CD4-positive, alpha-beta T cell (primary cell): ENCODE data around the gene CRYGN. TPM values are rescaled to one million over a fixed set of nuclear protein-coding genes. Genes with fewer than 3 reads are reported as not detected.

Experiments
- ATAC-seq: fragments of 200-7000 bp; cut with Tn5 transposase; one replicate; pipeline ENCODE4 v1.10.0; 2022; ENCODE audit warnings: mild to moderate bottlenecking; ENCODE audit not compliant: poor library complexity
- CTCF ChIA-PET: fragments of 350-600 bp; sonication (Branson Sonifier 250); formaldehyde crosslinking; loops from one replicate; lab custom pipeline; 2021; ENCODE audit warnings: antibody characterized with exemption, inconsistent platforms; lab: Charles Lee
- POLR2A ChIA-PET: fragments of 350-600 bp; sonication (Branson Sonifier 250); formaldehyde crosslinking; loops from one replicate; lab custom pipeline; 2021; ENCODE audit warnings: antibody characterized with exemption, inconsistent platforms; lab: Charles Lee
- DNase-seq, 14 experiments: peaks; one replicate each; pipeline ENCODE4 v3.0.0-alpha.2; 2013 to 2020; ENCODE audit warnings: mixed read lengths in 2 of 14
- H3K27ac ChIP-seq, 2 donors: one replicate each; pipeline versions ENCODE4 v1.5.1 to v1.7.0; 2013; ENCODE audit warnings: low read length in 2 of 2, low read depth in 1 of 2, mild to moderate bottlenecking in 1 of 2
- H3K27me3 ChIP-seq, 2 experiments: 1 replicate in 1 of 2; 2 replicates in 1 of 2; pipeline versions ENCODE4 v1.6.1 to v1.7.0; 2013; ENCODE audit warnings: low read length in 2 of 2, control low read depth in 1 of 2, mild to moderate bottlenecking in 1 of 2, moderate library complexity in 1 of 2; ENCODE audit not compliant: insufficient read depth in 2 of 2, control insufficient read depth in 1 of 2
- H3K36me3 ChIP-seq: one replicate; pipeline ENCODE4 v1.6.1; 2013; ENCODE audit warnings: low read length, control low read depth; ENCODE audit not compliant: insufficient read depth
- H3K4me1 ChIP-seq: one replicate; pipeline ENCODE4 v1.6.1; 2013; ENCODE audit warnings: low read length, control low read depth; ENCODE audit not compliant: insufficient read depth
- H3K4me3 ChIP-seq: one replicate; pipeline ENCODE4 v1.5.1; 2013; ENCODE audit warnings: mild to moderate bottlenecking, low read length, moderate library complexity
- H3K9me3 ChIP-seq, 2 experiments: 1 replicate in 1 of 2; 2 replicates in 1 of 2; pipeline versions ENCODE4 v1.6.1 to v1.7.0; 2013; ENCODE audit warnings: low read length in 2 of 2, mild to moderate bottlenecking in 2 of 2, control low read depth in 1 of 2, moderate library complexity in 1 of 2; ENCODE audit not compliant: control insufficient read depth in 1 of 2, insufficient read depth in 1 of 2
- H3K27ac Mint-ChIP-seq: one replicate; pipeline ENCODE4 v1.8.0; 2020; ENCODE audit warnings: mixed read lengths
- H3K27me3 Mint-ChIP-seq: one replicate; pipeline ENCODE4 v1.8.0; 2021; ENCODE audit warnings: mixed read lengths
- H3K36me3 Mint-ChIP-seq: one replicate; pipeline ENCODE4 v1.8.0; 2021; ENCODE audit warnings: low read depth, mixed read lengths
- H3K4me1 Mint-ChIP-seq: one replicate; pipeline ENCODE4 v1.8.0; 2021; ENCODE audit warnings: low read depth, mixed read lengths
- H3K4me3 Mint-ChIP-seq: one replicate; pipeline ENCODE4 v1.8.0; 2020; ENCODE audit warnings: mild to moderate bottlenecking, mixed read lengths
- H3K9me3 Mint-ChIP-seq: one replicate; pipeline ENCODE4 v1.8.0; 2020; ENCODE audit warnings: mixed read lengths
- CTCF ChIP-seq: fragments of 200-600 bp; IDR thresholded peaks from one replicate; pipeline ENCODE4 v1.8.0; 2022; ENCODE audit warnings: antibody characterized with exemption, mild to moderate bottlenecking
- intact Hi-C, 2 experiments: fragments of 100-400 bp; cut with DNase I in 1 of 2; cut with micrococcal nuclease in 1 of 2; formaldehyde crosslinking; loops; one replicate each; pipeline versions ENCODE4 v1.15.1 to v1.9.0; 2023 to 2025; cut with DNase I, micrococcal nuclease
- polyA plus RNA-seq, 2 donors: library from polyadenylated mRNA; unstranded; fragments of 120-200 nt; gene quantifications; one replicate each; pipeline ENCODE4 v1.2.1, GENCODE V29; 2013
- total RNA-seq, 174 experiments: library from RNA in 2 of 174; stranded (reverse) in 2 of 174; gene quantifications; one replicate each; pipeline ENCODE4 v1.2.3 and lab custom pipeline; 2021 to 2026

CRYGN gene
- under 1 TPM in 1 of 2 experiments, not detected in 1; 0.14 TPM for total RNA-seq
- polyA plus RNA-seq (2013, experiment 1 of 2), result 0.94 TPM
- 0.39 TPM for polyA plus RNA-seq (2013, experiment 2 of 2)
- 0 to 2.3 (median 0.05) reads per million in 172 experiments for total RNA-seq (lab: John Stamatoyannopoulos, UW)

- Mint-ChIP-seq H3K27ac (peak within 1 kb of the TSS; percentile 74), H3K36me3 (no peaks in the 10 kb centered on the region), H3K4me3 (peak within 1 kb of the TSS; percentile 69), H3K4me1 (peaks cover 44% of the 10 kb centered on the region), H3K9me3 (no peaks in the 10 kb centered on the region), H3K27me3 (no peaks in the 10 kb centered on the region)
- H3K4me3 ChIP-seq, result peak within 1 kb of the TSS; percentile 41
- ChIA-PET CTCF (interaction anchor here (0.7 kb wide), 1 partner anchor 10 kb away, joined by 3 read pairs; no protein-coding TSS in a partner anchor), POLR2A (interaction anchor here (1.1 to 2.2 kb wide), 5 partner anchors 8 to 31 kb away, joined by 3 to 31 read pairs (median 4); partner anchors contain the start of gene WDR86)
- DNase-seq, result peak in 7 of 14 experiments; percentile 20 to 54 (median 33)
- H3K4me1 ChIP-seq, result peaks cover 39% of the 10 kb centered on the region
- H3K27ac ChIP-seq, result peak within 1 kb of the TSS; percentile 41 to 52
- intact Hi-C loops, result no loop called here
- no peaks in the 10 kb centered on the region for H3K36me3 ChIP-seq
- peak; percentile 62 for ATAC-seq
- H3K9me3 ChIP-seq, result no peaks in the 10 kb centered on the region
- no peaks in the 10 kb centered on the region for H3K27me3 ChIP-seq
- TF ChIP-seq CTCF, result no peak
Observed at GRCh38 chr7:151439855-151440798, at the start of gene CRYGN. Gene CRYGN, minus strand, starts transcription at chr7:151440141. Its CDS starts 224 bp downstream, at chr7:151439917.

- intact Hi-C loops, result no loop called here
- ChIA-PET CTCF (no interaction called here), POLR2A (interaction anchor here (1.2 to 1.4 kb wide), 2 partner anchors 8 to 143 kb away, joined by 3 to 4 read pairs; no protein-coding TSS in a partner anchor)
- ATAC-seq (no peak), DNase-seq (no peak)
- no peak overlapping the region for H3K4me3 Mint-ChIP-seq
- Histone ChIP-seq H3K36me3 (peaks cover 62% of the 10 kb centered on the region), H3K27me3 (no peaks in the 10 kb centered on the region), H3K4me3 (no peak overlapping the region), H3K4me1 (no peaks in the 10 kb centered on the region), H3K27ac (no peak overlapping the region), H3K9me3 (no peaks in the 10 kb centered on the region)
- H3K9me3 Mint-ChIP-seq, result no peaks in the 10 kb centered on the region
- TF ChIP-seq CTCF, result no peak
- no peak overlapping the region for H3K27ac Mint-ChIP-seq
- H3K4me1 Mint-ChIP-seq, result peaks cover 27% of the 10 kb centered on the region
- peaks cover 67% of the 10 kb centered on the region for H3K36me3 Mint-ChIP-seq
- no peaks in the 10 kb centered on the region for H3K27me3 Mint-ChIP-seq
Observed at GRCh38 chr7:151489498-151489897, 49.6 kb upstream of the CRYGN start.

- DNase-seq (no peak), ATAC-seq (no peak)
- peaks cover 76% of the 10 kb centered on the region for H3K36me3 ChIP-seq
- H3K9me3 Mint-ChIP-seq, result no peaks in the 10 kb centered on the region
- intact Hi-C loops, result no loop called here
- H3K27ac Mint-ChIP-seq, result no peak overlapping the region
- no peaks in the 10 kb centered on the region for H3K27me3 ChIP-seq
- CTCF ChIA-PET, result interaction anchor here (1.0 kb wide), 1 partner anchor 132 kb away, joined by 3 read pairs; no protein-coding TSS in a partner anchor
- H3K27me3 Mint-ChIP-seq, result no peaks in the 10 kb centered on the region
- no peaks in the 10 kb centered on the region for H3K9me3 ChIP-seq
- peaks cover 81% of the 10 kb centered on the region for H3K36me3 Mint-ChIP-seq
- peaks cover 15% of the 10 kb centered on the region for H3K4me1 Mint-ChIP-seq
- H3K4me1 ChIP-seq, result no peaks in the 10 kb centered on the region
- H3K4me3 Mint-ChIP-seq, result no peak overlapping the region
- POLR2A ChIA-PET, result interaction anchor here (1.4 kb wide), 1 partner anchor 10 kb away, joined by 4 read pairs; no protein-coding TSS in a partner anchor
- H3K4me3 ChIP-seq, result no peak overlapping the region
- no peak overlapping the region for H3K27ac ChIP-seq
- no peak for TF ChIP-seq CTCF
Observed at GRCh38 chr7:151488096-151488495, 48.2 kb upstream of the CRYGN start.
